GM12878 (cell line): ENCODE results near the gene NPM1. TPM values are rescaled to one million over a fixed set of nuclear protein-coding genes. Genes with fewer than 3 reads are reported as not detected.

ENCODE experiments used
- BCLAF1 ChIP-seq: fragments of 450-650 bp; IDR thresholded peaks from 2 replicates; pipeline ENCODE4 v1.6.1; 2017; ENCODE audit warnings: antibody characterized with exemption, mild to moderate bottlenecking, moderate library complexity
- CHD2 ChIP-seq: IDR thresholded peaks from 2 replicates; pipeline ENCODE4 v1.6.1; 2011; ENCODE audit warnings: low read depth, low read length, improper control_type of control experiment, borderline replicate concordance
- EGR1 ChIP-seq, 2 experiments: IDR thresholded peaks; 1 replicate in 1 of 2; 2 replicates in 1 of 2; pipeline ENCODE4 v1.6.1; 2011 to 2012; ENCODE audit warnings: low read depth in 2 of 2, low read length in 2 of 2, borderline replicate concordance in 1 of 2, mild to moderate bottlenecking in 1 of 2, moderate library complexity in 1 of 2
- HDGF ChIP-seq: fragments of 450-650 bp; IDR thresholded peaks from 2 replicates; pipeline ENCODE4 v1.6.1; 2016; ENCODE audit warnings: antibody characterized with exemption
- MTA3 ChIP-seq: IDR thresholded peaks from 2 replicates; pipeline ENCODE4 v1.6.1; 2012; ENCODE audit warnings: low read length, inconsistent platforms, borderline replicate concordance
- MXI1 ChIP-seq: fragments of 150-350 bp; IDR thresholded peaks from 2 replicates; pipeline ENCODE4 v1.6.1; 2011; ENCODE audit warnings: low read depth, mild to moderate bottlenecking, inconsistent platforms, low read length, improper control_type of control experiment
- NFYB ChIP-seq: IDR thresholded peaks from 2 replicates; pipeline ENCODE4 v1.6.1; 2011; ENCODE audit warnings: low read depth, mild to moderate bottlenecking, low read length, improper control_type of control experiment, moderate library complexity; ENCODE audit not compliant: insufficient read depth
- SUPT20H ChIP-seq: IDR thresholded peaks from 2 replicates; pipeline ENCODE4 v1.6.1; 2011; ENCODE audit warnings: low read depth, mild to moderate bottlenecking, low read length, moderate library complexity, borderline replicate concordance; ENCODE audit not compliant: control insufficient read depth
- polyA plus RNA-seq, 11 experiments: library from polyadenylated mRNA; depleted of rRNA in 4 of 11; unstranded in 6 of 11; stranded (reverse) in 5 of 11; fragments of >200 nt; fragmentation: Nextera tagmentation in 4 of 11; fragmentation: Illumina TruSeq in 1 of 11; extraction: Ambion mirVana in 4 of 11; extraction: Trizol in 1 of 11; gene quantifications; 1 replicate in 1 of 11; 2 replicates in 10 of 11; pipeline versions ENCODE4 v1.2.1 to v1.2.3, GENCODE V29; 2011 to 2016; ENCODE audit warnings: inconsistent platforms in 2 of 11, missing spikeins in 2 of 11, low read depth in 1 of 11
- total RNA-seq, 4 experiments: library from RNA; depleted of rRNA in 3 of 4; stranded (reverse); fragments of >200 nt in 3 of 4; fragmentation: Illumina TruSeq in 1 of 4; extraction: Trizol in 1 of 4; gene quantifications; 2 replicates each; pipeline versions ENCODE4 v1.2.1 to v1.2.3, GENCODE V29; 2013 to 2021
- TF ChIP-seq, protein P1 (sequence below): IDR thresholded peaks from 2 replicates; pipeline ENCODE4 v1.6.1; 2011; ENCODE audit warnings: borderline replicate concordance, low read depth, mild to moderate bottlenecking, moderate library complexity, low read length; ENCODE audit not compliant: insufficient read depth, poor library complexity, severe bottlenecking
- TF ChIP-seq, protein P2 (sequence below): fragments of 150-350 bp; IDR thresholded peaks from 2 replicates; pipeline ENCODE4 v1.6.1; 2014; ENCODE audit warnings: mild to moderate bottlenecking, low read depth, low read length
- TF ChIP-seq, protein P3 (sequence below): fragments of 450-650 bp; IDR thresholded peaks from 2 replicates; pipeline ENCODE4 v1.6.1; 2017; ENCODE audit warnings: mild to moderate bottlenecking, moderate library complexity
- TF ChIP-seq, protein P4 (sequence below): fragments of 450-650 bp; IDR thresholded peaks from 2 replicates; pipeline ENCODE4 v1.6.1; 2017; ENCODE audit warnings: mild to moderate bottlenecking

NPM1 gene
- total and polyA plus RNA-seq, 10 of the 15 experiments (the other 5 are each of a cell fraction or from before 2014, with no cell fraction given), result 1,843 to 5,466 (median 2,866) TPM

DNA sequence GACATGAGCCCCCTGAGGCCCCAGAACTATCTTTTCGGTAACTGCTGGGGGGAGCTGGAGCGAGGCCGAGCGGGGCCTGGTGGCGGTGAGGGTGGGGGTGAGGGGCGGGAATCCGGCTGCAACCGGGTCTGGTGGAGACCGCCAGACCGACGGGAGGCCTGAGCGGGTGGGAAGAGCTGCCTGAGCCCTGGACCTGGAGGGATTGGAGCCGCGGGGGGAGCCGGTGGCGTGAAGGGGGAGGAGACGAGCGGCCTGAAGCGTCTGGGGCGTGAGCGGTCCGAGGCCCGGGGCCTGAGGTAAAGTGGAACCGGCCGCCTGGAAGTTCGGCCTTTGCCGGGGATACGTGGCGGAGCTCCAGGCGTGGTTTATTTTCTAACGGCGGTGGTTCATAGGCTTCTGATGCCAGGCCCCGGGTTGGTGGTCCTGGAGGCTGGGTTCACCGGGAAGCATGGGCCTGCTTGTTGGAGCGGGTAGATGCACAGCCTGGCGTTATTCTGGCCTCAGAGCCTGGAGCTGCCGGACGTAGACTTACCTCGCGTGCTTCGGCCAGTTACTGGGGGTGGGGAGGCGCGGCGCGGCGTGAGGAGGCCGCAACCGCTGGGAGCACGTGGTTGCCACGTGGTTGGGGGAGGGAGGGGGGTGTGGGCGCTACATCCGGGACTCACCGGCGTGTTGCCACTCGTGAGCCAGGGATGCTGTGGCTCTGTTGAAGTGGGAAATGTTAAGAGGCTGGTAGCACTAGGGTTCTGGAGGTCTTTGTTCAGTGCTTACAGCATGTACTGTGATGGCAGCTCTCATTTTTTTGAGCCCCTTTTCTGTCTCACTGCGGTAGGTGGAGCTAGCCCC is 544 bp downstream of the NPM1 start (continued):
- TF ChIP-seq, protein P1, sequence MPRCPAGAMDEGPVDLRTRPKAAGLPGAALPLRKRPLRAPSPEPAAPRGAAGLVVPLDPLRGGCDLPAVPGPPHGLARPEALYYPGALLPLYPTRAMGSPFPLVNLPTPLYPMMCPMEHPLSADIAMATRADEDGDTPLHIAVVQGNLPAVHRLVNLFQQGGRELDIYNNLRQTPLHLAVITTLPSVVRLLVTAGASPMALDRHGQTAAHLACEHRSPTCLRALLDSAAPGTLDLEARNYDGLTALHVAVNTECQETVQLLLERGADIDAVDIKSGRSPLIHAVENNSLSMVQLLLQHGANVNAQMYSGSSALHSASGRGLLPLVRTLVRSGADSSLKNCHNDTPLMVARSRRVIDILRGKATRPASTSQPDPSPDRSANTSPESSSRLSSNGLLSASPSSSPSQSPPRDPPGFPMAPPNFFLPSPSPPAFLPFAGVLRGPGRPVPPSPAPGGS, result peak; percentile 20
- TF ChIP-seq SUPT20H (no peak), EGR1 (IDR thresholded peaks at IDR 0.05; ENCODE audit: borderline replicate concordance in 1 of 2, low read depth in 2 of 2, low read length in 2 of 2) (peak in 1 of 2 experiments; percentile 60; a peak in 1 of 3 replicates), MTA3 (no peak; the same call in 1 of the 2 replicates), HDGF (no peak), NFYB (no peak), CHD2 (peak; percentile 91), BCLAF1 (no peak), MXI1 (peak; percentile 99)
- TF ChIP-seq, protein P2, sequence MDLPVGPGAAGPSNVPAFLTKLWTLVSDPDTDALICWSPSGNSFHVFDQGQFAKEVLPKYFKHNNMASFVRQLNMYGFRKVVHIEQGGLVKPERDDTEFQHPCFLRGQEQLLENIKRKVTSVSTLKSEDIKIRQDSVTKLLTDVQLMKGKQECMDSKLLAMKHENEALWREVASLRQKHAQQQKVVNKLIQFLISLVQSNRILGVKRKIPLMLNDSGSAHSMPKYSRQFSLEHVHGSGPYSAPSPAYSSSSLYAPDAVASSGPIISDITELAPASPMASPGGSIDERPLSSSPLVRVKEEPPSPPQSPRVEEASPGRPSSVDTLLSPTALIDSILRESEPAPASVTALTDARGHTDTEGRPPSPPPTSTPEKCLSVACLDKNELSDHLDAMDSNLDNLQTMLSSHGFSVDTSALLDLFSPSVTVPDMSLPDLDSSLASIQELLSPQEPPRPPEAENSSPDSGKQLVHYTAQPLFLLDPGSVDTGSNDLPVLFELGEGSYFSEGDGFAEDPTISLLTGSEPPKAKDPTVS, result no peak
- TF ChIP-seq, protein P3, sequence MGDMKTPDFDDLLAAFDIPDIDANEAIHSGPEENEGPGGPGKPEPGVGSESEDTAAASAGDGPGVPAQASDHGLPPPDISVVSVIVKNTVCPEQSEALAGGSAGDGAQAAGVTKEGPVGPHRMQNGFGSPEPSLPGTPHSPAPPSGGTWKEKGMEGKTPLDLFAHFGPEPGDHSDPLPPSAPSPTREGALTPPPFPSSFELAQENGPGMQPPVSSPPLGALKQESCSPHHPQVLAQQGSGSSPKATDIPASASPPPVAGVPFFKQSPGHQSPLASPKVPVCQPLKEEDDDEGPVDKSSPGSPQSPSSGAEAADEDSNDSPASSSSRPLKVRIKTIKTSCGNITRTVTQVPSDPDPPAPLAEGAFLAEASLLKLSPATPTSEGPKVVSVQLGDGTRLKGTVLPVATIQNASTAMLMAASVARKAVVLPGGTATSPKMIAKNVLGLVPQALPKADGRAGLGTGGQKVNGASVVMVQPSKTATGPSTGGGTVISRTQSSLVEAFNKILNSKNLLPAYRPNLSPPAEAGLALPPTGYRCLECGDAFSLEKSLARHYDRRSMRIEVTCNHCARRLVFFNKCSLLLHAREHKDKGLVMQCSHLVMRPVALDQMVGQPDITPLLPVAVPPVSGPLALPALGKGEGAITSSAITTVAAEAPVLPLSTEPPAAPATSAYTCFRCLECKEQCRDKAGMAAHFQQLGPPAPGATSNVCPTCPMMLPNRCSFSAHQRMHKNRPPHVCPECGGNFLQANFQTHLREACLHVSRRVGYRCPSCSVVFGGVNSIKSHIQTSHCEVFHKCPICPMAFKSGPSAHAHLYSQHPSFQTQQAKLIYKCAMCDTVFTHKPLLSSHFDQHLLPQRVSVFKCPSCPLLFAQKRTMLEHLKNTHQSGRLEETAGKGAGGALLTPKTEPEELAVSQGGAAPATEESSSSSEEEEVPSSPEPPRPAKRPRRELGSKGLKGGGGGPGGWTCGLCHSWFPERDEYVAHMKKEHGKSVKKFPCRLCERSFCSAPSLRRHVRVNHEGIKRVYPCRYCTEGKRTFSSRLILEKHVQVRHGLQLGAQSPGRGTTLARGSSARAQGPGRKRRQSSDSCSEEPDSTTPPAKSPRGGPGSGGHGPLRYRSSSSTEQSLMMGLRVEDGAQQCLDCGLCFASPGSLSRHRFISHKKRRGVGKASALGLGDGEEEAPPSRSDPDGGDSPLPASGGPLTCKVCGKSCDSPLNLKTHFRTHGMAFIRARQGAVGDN, result peak; percentile 75; the same call in 1 of the 2 replicates
- TF ChIP-seq, protein P4, sequence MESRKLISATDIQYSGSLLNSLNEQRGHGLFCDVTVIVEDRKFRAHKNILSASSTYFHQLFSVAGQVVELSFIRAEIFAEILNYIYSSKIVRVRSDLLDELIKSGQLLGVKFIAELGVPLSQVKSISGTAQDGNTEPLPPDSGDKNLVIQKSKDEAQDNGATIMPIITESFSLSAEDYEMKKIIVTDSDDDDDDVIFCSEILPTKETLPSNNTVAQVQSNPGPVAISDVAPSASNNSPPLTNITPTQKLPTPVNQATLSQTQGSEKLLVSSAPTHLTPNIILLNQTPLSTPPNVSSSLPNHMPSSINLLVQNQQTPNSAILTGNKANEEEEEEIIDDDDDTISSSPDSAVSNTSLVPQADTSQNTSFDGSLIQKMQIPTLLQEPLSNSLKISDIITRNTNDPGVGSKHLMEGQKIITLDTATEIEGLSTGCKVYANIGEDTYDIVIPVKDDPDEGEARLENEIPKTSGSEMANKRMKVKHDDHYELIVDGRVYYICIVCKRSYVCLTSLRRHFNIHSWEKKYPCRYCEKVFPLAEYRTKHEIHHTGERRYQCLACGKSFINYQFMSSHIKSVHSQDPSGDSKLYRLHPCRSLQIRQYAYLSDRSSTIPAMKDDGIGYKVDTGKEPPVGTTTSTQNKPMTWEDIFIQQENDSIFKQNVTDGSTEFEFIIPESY, result no peak
